ENCODE data around the gene ROBO1.

Gene ROBO1

GRCh38 chr3:78879295-78879860 is 888.4 kb downstream of the ROBO1 start:
- no peak for DNase-seq (ENCODE audit: low read depth in 2 of 2)

GRCh38 chr3:78878789-78879188 is 889.0 kb downstream of the ROBO1 start:
- no peak for DNase-seq (ENCODE audit: low read depth in 2 of 2)

- DNase-seq (ENCODE audit: low read depth in 2 of 2), result no peak
These were observed 889.8 kb downstream of the ROBO1 start for GRCh38 chr3:78878011-78878410.

- no peak for DNase-seq (ENCODE audit: low read depth in 2 of 2)
These were observed 891.9 kb downstream of the ROBO1 start for GRCh38 chr3:78875851-78876250.

- no peak for DNase-seq (ENCODE audit: low read depth in 2 of 2)
These were observed 892.4 kb downstream of the ROBO1 start for GRCh38 chr3:78875436-78875835.

- DNase-seq (ENCODE audit: low read depth in 2 of 2), result no peak
These were observed 894.2 kb downstream of the ROBO1 start for GRCh38 chr3:78873641-78874040.

GRCh38 chr3:78872195-78872594 is 895.6 kb downstream of the ROBO1 start:
- DNase-seq (ENCODE audit: low read depth in 2 of 2), result no peak

- no peak for DNase-seq (ENCODE audit: low read depth in 2 of 2)
These were observed 896.8 kb downstream of the ROBO1 start for GRCh38 chr3:78871048-78871447.

- no peak for DNase-seq (ENCODE audit: low read depth in 2 of 2)
These were observed 897.3 kb downstream of the ROBO1 start for GRCh38 chr3:78870484-78870883.

- DNase-seq (ENCODE audit: low read depth in 2 of 2), result no peak
These were observed 899.2 kb downstream of the ROBO1 start for GRCh38 chr3:78868570-78868969.

GRCh38 chr3:78867409-78868372 is 900.1 kb downstream of the ROBO1 start:
- DNase-seq (ENCODE audit: low read depth in 2 of 2), result no peak

GRCh38 chr3:78863306-78864203 is 904.2 kb downstream of the ROBO1 start:
- DNase-seq (ENCODE audit: low read depth in 2 of 2), result no peak

GRCh38 chr3:78861156-78861555 is 906.6 kb downstream of the ROBO1 start:
- DNase-seq (ENCODE audit: low read depth in 2 of 2), result no peak

GRCh38 chr3:78860567-78860966 is 907.2 kb downstream of the ROBO1 start:
- DNase-seq (ENCODE audit: low read depth in 2 of 2), result no peak

GRCh38 chr3:78858910-78859309 is 908.9 kb downstream of the ROBO1 start:
- DNase-seq (ENCODE audit: low read depth in 2 of 2), result no peak

- no peak for DNase-seq (ENCODE audit: low read depth in 2 of 2)
These were observed 909.6 kb downstream of the ROBO1 start for GRCh38 chr3:78858174-78858573.

GRCh38 chr3:78857494-78858111 is 910.2 kb downstream of the ROBO1 start:
- no peak for DNase-seq (ENCODE audit: low read depth in 2 of 2)

- no peak for DNase-seq (ENCODE audit: low read depth in 2 of 2)
These were observed 911.6 kb downstream of the ROBO1 start for GRCh38 chr3:78856164-78856563.

- no peak for DNase-seq (ENCODE audit: low read depth in 2 of 2)
These were observed 912.6 kb downstream of the ROBO1 start for GRCh38 chr3:78855190-78855589.

GRCh38 chr3:78848392-78849288 is 919.2 kb downstream of the ROBO1 start:
- no peak for DNase-seq (ENCODE audit: low read depth in 2 of 2)

- no peak for DNase-seq (ENCODE audit: low read depth in 2 of 2)
These were observed 920.2 kb downstream of the ROBO1 start for GRCh38 chr3:78847603-78848002.
